Activated CD8-positive, alpha-beta memory T cell treated with anti-CD3 and anti-CD28 coated beads for 36 hours (primary cell): Measurements from ENCODE around the gene C9orf153. TPM values are rescaled to one million over a fixed set of nuclear protein-coding genes. Genes with fewer than 3 reads are reported as not detected.
"Not testable (repeated sequence)": the region's sequence is repeated elsewhere in the genome, so short reads cannot be mapped to it uniquely, and the experiment has no call there.

Experiments
- CTCF ChIA-PET: fragments of 350-600 bp; sonication (Branson Sonifier 250); formaldehyde crosslinking; loops from one replicate; lab custom pipeline; 2021; ENCODE audit warnings: antibody characterized with exemption; lab: Charles Lee
- POLR2A ChIA-PET: fragments of 350-600 bp; sonication (Branson Sonifier 250); formaldehyde crosslinking; loops from one replicate; lab custom pipeline; 2021; ENCODE audit warnings: antibody characterized with exemption; lab: Charles Lee
- total RNA-seq, 2 experiments: library from RNA; stranded (reverse); gene quantifications; one replicate each; pipeline ENCODE4 v1.2.3, GENCODE V29; 2021

C9orf153 gene
- under 1 TPM in 1 of 2 experiments, not detected in 1; 0.19 TPM for total RNA-seq

GRCh38 chr9:86259557-86259956 lies at the start of gene C9orf153:
Gene C9orf153 (minus strand): TSS chr9:86259657. CDS start chr9:86229603, 30,054 bp downstream.
- ChIA-PET CTCF (no interaction called here), POLR2A (no interaction called here)

GRCh38 chr9:86308687-86309086 lies 49.2 kb upstream of the C9orf153 start:
- ChIA-PET CTCF (no interaction called here), POLR2A (no interaction called here)

GRCh38 chr9:86304236-86304730 lies 44.8 kb upstream of the C9orf153 start:
- POLR2A ChIA-PET: no interaction called here
- CTCF ChIA-PET: no interaction called here

- ChIA-PET POLR2A (no interaction called here), CTCF (no interaction called here)
Measured at GRCh38 chr9:86303316-86303975, 44.0 kb upstream of the C9orf153 start.

GRCh38 chr9:86301686-86302085 lies 42.2 kb upstream of the C9orf153 start:
- ChIA-PET CTCF (no interaction called here), POLR2A (no interaction called here)

GRCh38 chr9:86300701-86301100 lies 41.2 kb upstream of the C9orf153 start:
- CTCF ChIA-PET: no interaction called here
- POLR2A ChIA-PET: no interaction called here

GRCh38 chr9:86298873-86299272 lies 39.4 kb upstream of the C9orf153 start:
- ChIA-PET POLR2A (interaction anchor here (1.8 kb wide), 1 partner anchor 16 kb away, joined by 5 read pairs; the partner anchor contains the start of gene ISCA1), CTCF (no interaction called here)

- POLR2A ChIA-PET: interaction anchor here (0.6 kb wide), 1 partner anchor 8 kb away, joined by 6 read pairs; the partner anchor contains the start of gene ISCA1
Measured at GRCh38 chr9:86290341-86290740, 30.9 kb upstream of the C9orf153 start.

GRCh38 chr9:86288499-86289198 lies 29.2 kb upstream of the C9orf153 start:
- CTCF ChIA-PET: no interaction called here
- POLR2A ChIA-PET: no interaction called here

More at GRCh38 chr9:86290341-86290740, 30.9 kb upstream of the C9orf153 start:
- CTCF ChIA-PET: not testable (repeated sequence)

GRCh38 chr9:86287013-86287412 lies 27.6 kb upstream of the C9orf153 start:
- POLR2A ChIA-PET: no interaction called here
- CTCF ChIA-PET: no interaction called here

- CTCF ChIA-PET: no interaction called here
Measured at GRCh38 chr9:86286278-86286677, 26.8 kb upstream of the C9orf153 start.

GRCh38 chr9:86285261-86285660 lies 25.8 kb upstream of the C9orf153 start:
- ChIA-PET POLR2A (no interaction called here), CTCF (no interaction called here)

More at GRCh38 chr9:86286278-86286677, 26.8 kb upstream of the C9orf153 start:
- POLR2A ChIA-PET: no interaction called here

- ChIA-PET POLR2A (interaction anchor here (0.5 to 1.3 kb wide), 7 partner anchors 8 to 1692 kb away, joined by 3 to 8 read pairs (median 5); partner anchors contain the start of genes CDK20 and TUT7), CTCF (interaction anchor here (1.0 to 2.6 kb wide), 2 partner anchors 55 to 82 kb away, joined by 4 to 10 read pairs; no protein-coding TSS in a partner anchor)
Measured at GRCh38 chr9:86282979-86283535, 23.6 kb upstream of the C9orf153 start.

- ChIA-PET CTCF (interaction anchor here (1.0 to 2.6 kb wide), 2 partner anchors 55 to 81 kb away, joined by 4 to 10 read pairs; no protein-coding TSS in a partner anchor), POLR2A (interaction anchor here (0.5 to 1.3 kb wide), 12 partner anchors 8 to 1767 kb away, joined by 3 to 8 read pairs (median 5); partner anchors contain the start of genes CDK20 and TUT7)
Measured at GRCh38 chr9:86282077-86282978, 22.9 kb upstream of the C9orf153 start, which contains the start of gene ISCA1. Gene ISCA1 (minus strand): TSS chr9:86282538. CDS start chr9:86282458, 80 bp downstream.

GRCh38 chr9:86281593-86282076 lies 22.2 kb upstream of the C9orf153 start:
- CTCF ChIA-PET: interaction anchor here (1.0 to 2.6 kb wide), 2 partner anchors 56 to 80 kb away, joined by 4 to 10 read pairs; no protein-coding TSS in a partner anchor
- POLR2A ChIA-PET: interaction anchor here (0.6 to 1.3 kb wide), 6 partner anchors 15 to 338 kb away, joined by 3 to 8 read pairs (median 4); partner anchors contain the start of gene TUT7

GRCh38 chr9:86280580-86280979 lies 21.1 kb upstream of the C9orf153 start:
- ChIA-PET POLR2A (interaction anchor here (0.7 kb wide), 1 partner anchor 180 kb away, joined by 13 read pairs; no protein-coding TSS in a partner anchor), CTCF (no interaction called here)

GRCh38 chr9:86279839-86280238 lies 20.4 kb upstream of the C9orf153 start:
- ChIA-PET POLR2A (interaction anchor here (0.7 kb wide), 1 partner anchor 179 kb away, joined by 13 read pairs; no protein-coding TSS in a partner anchor), CTCF (no interaction called here)

- ChIA-PET POLR2A (no interaction called here), CTCF (interaction anchor here (0.6 kb wide), 1 partner anchor 267 kb away, joined by 4 read pairs; no protein-coding TSS in a partner anchor)
Measured at GRCh38 chr9:86277072-86277471, 17.6 kb upstream of the C9orf153 start.
